Sigmoid colon (tissue), 7 donors: ENCODE results near the gene GCHFR. TPM values are rescaled to one million over a fixed set of nuclear protein-coding genes. Genes with fewer than 3 reads are reported as not detected.

Experiments used
- DNase-seq: peaks from one replicate; pipeline ENCODE4 v3.0.0-alpha.2; 2019
- H3K27ac ChIP-seq, 4 donors: fragments of 200-600 bp; sonication (generic); one replicate each; pipeline ENCODE4 v1.5.1; 2016 to 2019; ENCODE audit warnings: mild to moderate bottlenecking in 1 of 4
- H3K27me3 ChIP-seq, 3 donors: fragments of 200-600 bp; sonication (generic); one replicate each; pipeline ENCODE4 v1.5.1; 2019; ENCODE audit warnings: mild to moderate bottlenecking in 1 of 3
- H3K36me3 ChIP-seq, 4 donors: fragments of 200-600 bp; sonication (generic); one replicate each; pipeline ENCODE4 v1.5.1; 2016 to 2019
- H3K4me1 ChIP-seq, 4 donors: fragments of 200-600 bp; sonication (generic); one replicate each; pipeline ENCODE4 v1.5.1; 2017 to 2019
- H3K4me3 ChIP-seq, 4 donors: fragments of 200-600 bp; sonication (generic); one replicate each; pipeline ENCODE4 v1.5.1; 2017 to 2019; ENCODE audit warnings: mild to moderate bottlenecking in 2 of 4, moderate library complexity in 1 of 4
- H3K9me3 ChIP-seq, 4 donors: fragments of 200-600 bp in 3 of 4; sonication (generic) in 3 of 4; one replicate each; pipeline versions ENCODE4 v1.5.1 to v1.6.1; 2013 to 2019
- CTCF ChIP-seq, 4 experiments: fragments of 450-650 bp in 3 of 4; fragments of 200-600 bp in 1 of 4; IDR thresholded peaks; one replicate each; pipeline ENCODE4 v1.5.1; 2016 to 2019; ENCODE audit warnings: antibody characterized with exemption in 4 of 4, mild to moderate bottlenecking in 3 of 4, moderate library complexity in 2 of 4
- EP300 ChIP-seq, 4 donors: sonication (generic); formaldehyde crosslinking; IDR thresholded peaks; one replicate each; pipeline ENCODE4 v1.6.1; 2017; ENCODE audit warnings: antibody characterized with exemption in 4 of 4
- POLR2A ChIP-seq, 2 donors: fragments of 450-650 bp; IDR thresholded peaks; one replicate each; pipeline ENCODE4 v1.6.1; 2016; ENCODE audit warnings: antibody characterized with exemption in 2 of 2, mild to moderate bottlenecking in 2 of 2, moderate library complexity in 2 of 2
- POLR2AphosphoS5 ChIP-seq, 4 donors: sonication (generic); formaldehyde crosslinking; IDR thresholded peaks; one replicate each; pipeline ENCODE4 v1.6.1; 2017; ENCODE audit warnings: antibody characterized with exemption in 4 of 4
- WGBS, 2 donors: extraction: QIAGEN DNeasy Blood & Tissue Kit; methylation state at CpG; one replicate each; pipeline ENCODE4 v1.1.7; 2013; 5-methylcytosine and 5-hydroxymethylcytosine counted together
- intact Hi-C: fragments of 100-400 bp; cut with DNase I; formaldehyde crosslinking; loops from one replicate; pipeline ENCODE4 v1.15.1; 2023
- polyA plus RNA-seq, 3 donors: library from polyadenylated mRNA; stranded (reverse); fragments of 200-250 nt; gene quantifications; one replicate each; pipeline ENCODE4 v1.2.3, GENCODE V29; 2013
- total RNA-seq, 4 donors: library from RNA; depleted of rRNA; stranded (reverse); fragments of >200 nt; gene quantifications; one replicate each; pipeline ENCODE4 v1.1.0, GENCODE V29; 2016
- donor health status: healthy with polysubstance abuse.
- donor health status: Bipolar disorder and iron deficiency.
- donor health status: healthy.

GCHFR gene
- total and polyA plus RNA-seq, 7 donors: 2.2 to 71.7 (median 27.8) TPM

- TF ChIP-seq EP300 (IDR thresholded peaks at IDR 0.05): no peak
- TF ChIP-seq POLR2A (IDR thresholded peaks at IDR 0.05): no peak
- TF ChIP-seq POLR2AphosphoS5 (IDR thresholded peaks at IDR 0.05): no peak
- no peak for TF ChIP-seq CTCF (IDR thresholded peaks at IDR 0.05)
- peaks cover 34 to 92% (median 56%) of the 10 kb centered on the region in 4 donors for H3K36me3 ChIP-seq
- WGBS, 2 donors: 95 to 97% methylated on average over 14 of the region's 14 CpGs
These were observed 12.1 kb downstream of the GCHFR start for GRCh38 chr15:40775740-40776536.

GRCh38 chr15:40776537-40777141 is 12.8 kb downstream of the GCHFR start:
- intact Hi-C loops: no loop called here
- TF ChIP-seq POLR2A (IDR thresholded peaks at IDR 0.05): no peak
- TF ChIP-seq CTCF (IDR thresholded peaks at IDR 0.05): no peak
- TF ChIP-seq EP300 (IDR thresholded peaks at IDR 0.05): no peak
- TF ChIP-seq POLR2AphosphoS5 (IDR thresholded peaks at IDR 0.05): no peak
- H3K4me3 ChIP-seq: no peak overlapping the region
- no peaks in the 10 kb centered on the region for H3K4me1 ChIP-seq
- DNase-seq: no peak
- H3K9me3 ChIP-seq: no peaks in the 10 kb centered on the region
- H3K27me3 ChIP-seq: no peaks in the 10 kb centered on the region
- H3K27ac ChIP-seq: no peak overlapping the region
- 81 to 84% methylated on average over 11 of the region's 11 CpGs for WGBS, 2 donors
- H3K36me3 ChIP-seq: peaks cover 34 to 85% (median 56%) of the 10 kb centered on the region in 4 donors

More at GRCh38 chr15:40775740-40776536, 12.1 kb downstream of the GCHFR start:
- no peak overlapping the region for H3K27ac ChIP-seq
- no peak for DNase-seq
- H3K4me1 ChIP-seq: no peaks in the 10 kb centered on the region
- H3K9me3 ChIP-seq: no peaks in the 10 kb centered on the region
- intact Hi-C loops: no loop called here
- no peak overlapping the region for H3K4me3 ChIP-seq
- H3K27me3 ChIP-seq: no peaks in the 10 kb centered on the region

GRCh38 chr15:40782609-40783227 is 18.9 kb downstream of the GCHFR start:
- no peaks in the 10 kb centered on the region for H3K9me3 ChIP-seq
- peaks cover 10 to 24% (median 14%) of the 10 kb centered on the region in 4 donors for H3K36me3 ChIP-seq
- H3K27me3 ChIP-seq: no peaks in the 10 kb centered on the region
- no peak overlapping the region for H3K4me3 ChIP-seq
- intact Hi-C loops: no loop called here
- peaks cover 0 to 10% (median 3%) of the 10 kb centered on the region in 4 donors for H3K4me1 ChIP-seq
- no peak for DNase-seq
- TF ChIP-seq POLR2A (IDR thresholded peaks at IDR 0.05): no peak
- TF ChIP-seq CTCF (IDR thresholded peaks at IDR 0.05): peak in 3 of 4 experiments; percentile 20 to 33 (median 31)
- no peak overlapping the region for H3K27ac ChIP-seq
- WGBS, 2 donors: 15 to 47% methylated on average over 8 of the region's 8 CpGs

GRCh38 chr15:40785164-40785563 is 21.3 kb downstream of the GCHFR start:
- Histone ChIP-seq H3K27ac (no peak overlapping the region), H3K36me3 (no peaks in the 10 kb centered on the region), H3K9me3 (no peaks in the 10 kb centered on the region), H3K4me3 (no peak overlapping the region), H3K4me1 (peaks cover 0 to 10% (median 3%) of the 10 kb centered on the region in 4 donors), H3K27me3 (no peaks in the 10 kb centered on the region)
- no peak for DNase-seq
- no peak for TF ChIP-seq POLR2A (IDR thresholded peaks at IDR 0.05)
- TF ChIP-seq POLR2AphosphoS5 (IDR thresholded peaks at IDR 0.05): no peak
- TF ChIP-seq CTCF (IDR thresholded peaks at IDR 0.05): no peak
- no peak for TF ChIP-seq EP300 (IDR thresholded peaks at IDR 0.05)
- 46 to 77% methylated on average over 3 of the region's 3 CpGs for WGBS, 2 donors
- intact Hi-C loops: no loop called here
